Measurements from ENCODE around the gene KCNQ5. TPM values are rescaled to one million over a fixed set of nuclear protein-coding genes. Genes with fewer than 3 reads are reported as not detected.

Gene KCNQ5
- total RNA-seq, 1 experiment from 2014 or later, result 9.4 TPM

DNA sequence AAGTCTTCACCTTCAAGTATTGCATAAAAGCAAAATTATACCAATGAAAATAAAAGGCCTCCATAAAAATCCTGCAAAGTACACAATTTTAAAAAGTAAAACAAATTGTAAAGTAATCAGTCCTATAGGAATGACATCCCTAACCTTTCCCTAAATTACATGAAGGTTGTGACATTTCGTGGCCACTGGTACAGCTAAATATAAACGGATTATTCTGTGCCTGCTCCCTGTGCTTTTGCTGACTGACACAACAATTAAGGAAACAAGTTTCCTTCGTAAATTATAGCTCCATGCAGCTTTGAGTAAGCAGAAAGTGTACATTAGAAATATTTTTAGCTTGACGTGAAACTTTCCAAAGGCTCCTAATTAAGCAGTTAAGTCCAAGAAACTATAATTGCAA is 222.8 kb downstream of the KCNQ5 start:
- ChIA-PET POLR2A (no interaction called here), CTCF (no interaction called here)
- Histone ChIP-seq H3K9me3 (ENCODE audit: control insufficient read depth, insufficient read depth, low read depth, low read length) (no peaks in the 10 kb centered on the region), H3K27ac (ENCODE audit: low read length) (no peak overlapping the region), H3K4me1 (ENCODE audit: control insufficient read depth, insufficient read depth, low read length) (no peaks in the 10 kb centered on the region), H3K4me3 (ENCODE audit: low read depth in 2 of 2, low read length in 2 of 2) (no peak overlapping the region), H3K36me3 (ENCODE audit: control insufficient read depth, insufficient read depth, low read length) (no peaks in the 10 kb centered on the region), H3K27me3 (ENCODE audit: control insufficient read depth, insufficient read depth, low read length) (no peaks in the 10 kb centered on the region)
- BruUV-seq (replicated peaks), result no TSS peak
- ATAC-seq (no peak), DNase-seq (ENCODE audit: low read depth, low spot score) (no peak)
- intact Hi-C loops (cut with micrococcal nuclease; ENCODE audit: unreplicated experiment) (no loop called here), in situ Hi-C loops (cut with HindIII; ENCODE audit: low pct_unique_long_range_greater_than_20kb, low sequenced_read_pairs) (no loop called here)
- TF ChIP-seq CTCF (IDR thresholded peaks at IDR 0.05), result no peak

GRCh38 chr6:72849346-72849745 is 227.5 kb downstream of the KCNQ5 start:
- TF ChIP-seq CTCF (IDR thresholded peaks at IDR 0.05), result no peak
- no peak for TF ChIP-seq TCF7L2 (IDR thresholded peaks at IDR 0.05; ENCODE audit: low read depth, low read length)
- TF ChIP-seq POLR2AphosphoS5 (IDR thresholded peaks at IDR 0.05; ENCODE audit: low read depth, low read length), result no peak
- TF ChIP-seq, protein P1, sequence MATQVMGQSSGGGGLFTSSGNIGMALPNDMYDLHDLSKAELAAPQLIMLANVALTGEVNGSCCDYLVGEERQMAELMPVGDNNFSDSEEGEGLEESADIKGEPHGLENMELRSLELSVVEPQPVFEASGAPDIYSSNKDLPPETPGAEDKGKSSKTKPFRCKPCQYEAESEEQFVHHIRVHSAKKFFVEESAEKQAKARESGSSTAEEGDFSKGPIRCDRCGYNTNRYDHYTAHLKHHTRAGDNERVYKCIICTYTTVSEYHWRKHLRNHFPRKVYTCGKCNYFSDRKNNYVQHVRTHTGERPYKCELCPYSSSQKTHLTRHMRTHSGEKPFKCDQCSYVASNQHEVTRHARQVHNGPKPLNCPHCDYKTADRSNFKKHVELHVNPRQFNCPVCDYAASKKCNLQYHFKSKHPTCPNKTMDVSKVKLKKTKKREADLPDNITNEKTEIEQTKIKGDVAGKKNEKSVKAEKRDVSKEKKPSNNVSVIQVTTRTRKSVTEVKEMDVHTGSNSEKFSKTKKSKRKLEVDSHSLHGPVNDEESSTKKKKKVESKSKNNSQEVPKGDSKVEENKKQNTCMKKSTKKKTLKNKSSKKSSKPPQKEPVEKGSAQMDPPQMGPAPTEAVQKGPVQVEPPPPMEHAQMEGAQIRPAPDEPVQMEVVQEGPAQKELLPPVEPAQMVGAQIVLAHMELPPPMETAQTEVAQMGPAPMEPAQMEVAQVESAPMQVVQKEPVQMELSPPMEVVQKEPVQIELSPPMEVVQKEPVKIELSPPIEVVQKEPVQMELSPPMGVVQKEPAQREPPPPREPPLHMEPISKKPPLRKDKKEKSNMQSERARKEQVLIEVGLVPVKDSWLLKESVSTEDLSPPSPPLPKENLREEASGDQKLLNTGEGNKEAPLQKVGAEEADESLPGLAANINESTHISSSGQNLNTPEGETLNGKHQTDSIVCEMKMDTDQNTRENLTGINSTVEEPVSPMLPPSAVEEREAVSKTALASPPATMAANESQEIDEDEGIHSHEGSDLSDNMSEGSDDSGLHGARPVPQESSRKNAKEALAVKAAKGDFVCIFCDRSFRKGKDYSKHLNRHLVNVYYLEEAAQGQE (IDR thresholded peaks at IDR 0.05; ENCODE audit: insufficient read depth in 1 of 2, low read depth in 2 of 2, low read length in 1 of 2), result no peak
- no peak for DNase-seq (ENCODE audit: low read depth, low spot score)
- no peak for ATAC-seq
- intact Hi-C loops (cut with micrococcal nuclease; ENCODE audit: unreplicated experiment), result no loop called here
- H3K4me1 ChIP-seq (ENCODE audit: control insufficient read depth, insufficient read depth, low read length), result no peaks in the 10 kb centered on the region
- H3K27me3 ChIP-seq (ENCODE audit: control insufficient read depth, insufficient read depth, low read length), result no peaks in the 10 kb centered on the region
- in situ Hi-C loops (cut with HindIII; ENCODE audit: low pct_unique_long_range_greater_than_20kb, low sequenced_read_pairs), result no loop called here
- H3K4me3 ChIP-seq (ENCODE audit: low read depth in 2 of 2, low read length in 2 of 2), result no peak overlapping the region
- no peaks in the 10 kb centered on the region for H3K36me3 ChIP-seq (ENCODE audit: control insufficient read depth, insufficient read depth, low read length)
- no TSS peak for BruUV-seq (replicated peaks)
- ChIA-PET CTCF (no interaction called here), POLR2A (no interaction called here)
- H3K9me3 ChIP-seq (ENCODE audit: control insufficient read depth, insufficient read depth, low read depth, low read length), result no peaks in the 10 kb centered on the region
- no peak overlapping the region for H3K27ac ChIP-seq (ENCODE audit: low read length)

DNA sequence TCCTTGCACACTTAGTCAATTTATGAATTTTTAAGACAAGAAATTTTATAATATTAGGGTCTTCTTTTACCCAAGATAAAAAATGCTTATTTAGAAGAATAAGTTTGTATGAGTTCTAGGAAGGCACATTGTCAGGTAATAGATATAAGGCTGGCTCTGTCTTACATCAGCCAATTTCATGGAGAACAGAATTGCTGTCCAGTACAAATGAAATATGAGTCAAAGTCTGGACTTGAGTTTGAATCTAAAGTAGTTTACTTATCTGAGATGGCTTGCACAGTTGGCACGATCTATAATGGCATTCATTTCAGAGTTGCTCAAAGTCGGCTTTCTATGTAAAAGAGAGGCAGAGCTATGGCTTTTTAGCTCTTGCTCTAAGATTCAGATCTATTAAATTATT is 228.2 kb downstream of the KCNQ5 start:
- Histone ChIP-seq H3K27me3 (ENCODE audit: control insufficient read depth, insufficient read depth, low read length) (no peaks in the 10 kb centered on the region), H3K27ac (ENCODE audit: low read length) (no peak overlapping the region), H3K4me3 (ENCODE audit: low read depth in 2 of 2, low read length in 2 of 2) (no peak overlapping the region), H3K4me1 (ENCODE audit: control insufficient read depth, insufficient read depth, low read length) (no peaks in the 10 kb centered on the region), H3K9me3 (ENCODE audit: control insufficient read depth, insufficient read depth, low read depth, low read length) (no peaks in the 10 kb centered on the region), H3K36me3 (ENCODE audit: control insufficient read depth, insufficient read depth, low read length) (no peaks in the 10 kb centered on the region)
- in situ Hi-C loops (cut with HindIII; ENCODE audit: low pct_unique_long_range_greater_than_20kb, low sequenced_read_pairs), result no loop called here
- BruUV-seq (replicated peaks), result no TSS peak
- ATAC-seq, result no peak
- no peak for DNase-seq (ENCODE audit: low read depth, low spot score)
- intact Hi-C loops (cut with micrococcal nuclease; ENCODE audit: unreplicated experiment), result no loop called here
- CTCF ChIA-PET, result no interaction called here
- POLR2A ChIA-PET, result no interaction called here
- TF ChIP-seq SIN3A (IDR thresholded peaks at IDR 0.05; ENCODE audit: borderline replicate concordance, insufficient read depth, low read depth, low read length) (no peak), POLR2AphosphoS5 (IDR thresholded peaks at IDR 0.05; ENCODE audit: low read depth, low read length) (no peak), CTCF (IDR thresholded peaks at IDR 0.05) (no peak)

All from Panc1 (cell line).